Neural cell (in vitro differentiated cells): ENCODE data around the gene FSD2.

Source experiments
- CTCF ChIP-seq: fragments of 450-650 bp; IDR thresholded peaks from 2 replicates; pipeline ENCODE4 v1.5.1; 2014; ENCODE audit warnings: antibody characterized with exemption, mild to moderate bottlenecking, moderate library complexity; ENCODE audit not compliant: poor library complexity, severe bottlenecking
- EP300 ChIP-seq: fragments of 450-650 bp; conservative IDR thresholded peaks from 2 replicates; pipeline ENCODE4 v1.6.1; 2014; ENCODE audit warnings: antibody characterized with exemption, mild to moderate bottlenecking, moderate library complexity; ENCODE audit not compliant: poor library complexity, severe bottlenecking
- EZH2 ChIP-seq: fragments of 200-600, 300-800 bp; shearing (Covaris generic), sonication (generic); IDR thresholded peaks from 2 replicates; pipeline ENCODE4 v1.6.1; 2014; ENCODE audit warnings: antibody characterized with exemption, low read length, borderline replicate concordance, mild to moderate bottlenecking; ENCODE audit not compliant: insufficient read depth, poor library complexity, severe bottlenecking
- POLR2AphosphoS5 ChIP-seq: IDR thresholded peaks from 2 replicates; pipeline ENCODE4 v1.6.1; 2012
- RAD21 ChIP-seq: fragments of 450-650 bp; conservative IDR thresholded peaks from 2 replicates; pipeline ENCODE4 v1.6.1; 2014; ENCODE audit warnings: antibody characterized with exemption, mild to moderate bottlenecking, moderate library complexity
- TAF1 ChIP-seq: IDR thresholded peaks from 2 replicates; pipeline ENCODE4 v1.6.1; 2012; ENCODE audit warnings: low read depth

GRCh38 chr15:82828075-82828474 lies 22.2 kb upstream of the FSD2 start:
- TF ChIP-seq CTCF (no peak), EP300 (no peak), EZH2 (no peak), POLR2AphosphoS5 (no peak), RAD21 (no peak), TAF1 (no peak)
